Duodenal mucosa (tissue), 2 donors: ENCODE data around the gene ST13.
"Not testable (repeated sequence)": the region's sequence is repeated elsewhere in the genome, so short reads cannot be mapped to it uniquely, and the experiment has no call there.

Experiments
- H3K27ac ChIP-seq: one replicate; pipeline ENCODE4 v1.7.0; 2013; ENCODE audit warnings: low read depth, low read length
- H3K27me3 ChIP-seq, 2 donors: one replicate each; pipeline ENCODE4 v1.7.0; 2013; ENCODE audit warnings: low read length in 2 of 2, control low read depth in 1 of 2; ENCODE audit not compliant: insufficient read depth in 2 of 2, control insufficient read depth in 1 of 2
- H3K36me3 ChIP-seq, 2 donors: one replicate each; pipeline ENCODE4 v1.7.0; 2013; ENCODE audit warnings: low read length in 2 of 2, control low read depth in 1 of 2; ENCODE audit not compliant: insufficient read depth in 2 of 2, control insufficient read depth in 1 of 2
- H3K4me1 ChIP-seq, 2 donors: one replicate each; pipeline ENCODE4 v1.7.0; 2013; ENCODE audit warnings: low read length in 2 of 2, control low read depth in 1 of 2; ENCODE audit not compliant: insufficient read depth in 2 of 2, control insufficient read depth in 1 of 2
- H3K4me3 ChIP-seq, 2 donors: one replicate each; pipeline ENCODE4 v1.7.0; 2013; ENCODE audit warnings: low read length in 2 of 2, low read depth in 1 of 2
- H3K9ac ChIP-seq, 2 donors: one replicate each; pipeline ENCODE4 v1.7.0; 2013; ENCODE audit warnings: low read length in 2 of 2, low read depth in 1 of 2
- H3K9me3 ChIP-seq, 2 donors: one replicate each; pipeline ENCODE4 v1.7.0; 2013; ENCODE audit warnings: low read length in 2 of 2, control low read depth in 1 of 2; ENCODE audit not compliant: control insufficient read depth in 1 of 2

ST13 gene

DNA sequence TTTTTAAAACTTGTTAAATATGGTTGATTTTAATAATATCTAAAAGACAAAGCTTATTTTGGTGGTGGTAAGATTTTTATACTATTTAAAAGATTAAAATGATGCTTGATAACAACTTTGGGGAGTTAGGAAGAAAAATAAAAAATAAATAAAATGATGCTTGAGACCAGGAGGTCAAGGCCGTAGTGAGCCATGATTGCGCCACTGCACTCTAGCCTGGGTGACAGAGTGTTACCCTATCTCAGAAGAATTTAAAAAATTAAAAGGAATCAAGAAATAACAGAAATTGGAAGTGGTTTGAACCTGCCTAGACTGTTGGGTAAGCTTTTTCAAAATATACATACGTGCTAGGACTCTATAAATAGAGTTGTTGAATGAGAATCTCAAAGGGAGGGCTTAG is 17.6 kb upstream of the ST13 start:
- Histone ChIP-seq H3K4me1 (peaks cover 0 to 4% of the 10 kb centered on the region in 2 donors), H3K36me3 (peaks cover 0 to 7% of the 10 kb centered on the region in 2 donors)

DNA sequence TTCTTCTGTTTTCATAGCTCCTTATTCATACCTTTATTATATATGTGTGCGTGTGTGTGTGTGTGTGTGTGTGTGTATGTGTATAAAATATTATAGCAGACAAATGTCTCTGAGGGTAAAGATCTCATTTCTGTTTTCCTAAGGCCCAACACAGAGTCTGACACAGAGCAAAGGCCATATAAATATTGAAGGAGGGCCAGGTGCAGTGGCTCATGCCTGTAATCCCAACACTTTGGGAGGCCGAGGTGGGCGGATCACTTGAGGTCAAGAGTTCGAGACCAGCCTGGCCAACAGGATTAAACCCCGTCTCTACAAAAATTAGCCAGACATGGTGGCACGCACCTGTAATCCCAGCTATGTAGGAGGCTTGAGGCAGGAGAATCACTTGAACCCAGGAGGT is 11.9 kb upstream of the ST13 start:
- H3K4me3 ChIP-seq, H3K9ac ChIP-seq, H3K27ac ChIP-seq, H3K4me1 ChIP-seq, H3K36me3 ChIP-seq, H3K9me3 ChIP-seq, H3K27me3 ChIP-seq: not testable (repeated sequence)

More for the DNA sequence above, 17.6 kb upstream of the ST13 start:
- no peaks in the 10 kb centered on the region for H3K9me3 ChIP-seq
- H3K9ac ChIP-seq = no peak overlapping the region
- no peak overlapping the region for H3K27ac ChIP-seq
- H3K4me3 ChIP-seq = no peak overlapping the region
- no peaks in the 10 kb centered on the region for H3K27me3 ChIP-seq

- Histone ChIP-seq H3K27me3 (no peaks in the 10 kb centered on the region), H3K4me3 (no peak overlapping the region), H3K36me3 (peaks cover 0 to 7% of the 10 kb centered on the region in 2 donors), H3K4me1 (peaks cover 7 to 11% of the 10 kb centered on the region in 2 donors), H3K9me3 (no peaks in the 10 kb centered on the region), H3K9ac (no peak overlapping the region), H3K27ac (no peak overlapping the region)
Observed at GRCh38 chr22:40867109-40867508, 10.7 kb upstream of the ST13 start.

DNA sequence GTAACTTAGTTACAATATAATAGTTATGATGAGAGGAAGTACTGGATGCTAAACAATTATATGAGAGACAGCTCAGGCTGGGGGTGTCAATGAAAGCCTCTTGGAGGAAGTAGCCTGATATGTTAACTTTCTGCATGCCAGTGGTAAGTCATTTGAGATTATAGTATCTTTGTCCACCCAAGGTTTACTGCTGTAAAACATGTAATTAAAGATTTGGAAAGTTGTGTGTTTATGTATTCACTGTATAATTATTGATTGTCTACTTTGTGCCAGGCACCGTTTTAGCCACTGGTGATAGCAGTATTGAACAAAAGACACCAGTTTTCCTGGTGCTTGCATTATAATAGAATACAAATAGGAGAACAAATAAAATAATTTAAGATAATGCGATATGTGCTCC is 6.1 kb upstream of the ST13 start:
- Histone ChIP-seq H3K9ac (no peak overlapping the region), H3K4me1 (peaks cover 7 to 19% of the 10 kb centered on the region in 2 donors), H3K4me3 (no peak overlapping the region), H3K27me3 (no peaks in the 10 kb centered on the region), H3K9me3 (no peaks in the 10 kb centered on the region), H3K36me3 (peaks cover 0 to 16% of the 10 kb centered on the region in 2 donors), H3K27ac (no peak overlapping the region)

DNA sequence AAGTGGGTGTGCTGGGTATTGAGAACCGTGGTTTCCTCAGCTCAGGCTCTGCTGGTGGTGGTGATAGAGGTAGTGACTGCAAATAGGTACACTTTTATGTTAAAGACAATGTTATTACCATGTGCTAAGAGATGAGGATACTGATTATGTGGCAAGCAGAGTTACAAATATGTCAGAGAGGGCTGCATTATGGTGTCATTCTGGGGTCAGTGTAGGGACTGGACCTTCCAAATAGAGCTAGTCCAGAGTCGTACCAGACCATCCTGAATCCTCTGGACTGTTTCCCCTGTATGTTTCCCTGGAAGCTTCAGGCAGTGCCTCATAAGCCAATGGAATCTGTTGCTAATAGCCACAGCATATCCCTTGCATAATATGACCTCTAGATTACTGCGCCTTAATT is 5.6 kb upstream of the ST13 start, which contains the start of gene DNAJB7:
TSS of gene DNAJB7 (minus strand) at position 101 of the 400 bp plus-strand sequence. CDS start 119 bp downstream, outside the sequence.
- Histone ChIP-seq H3K27me3 (no peaks in the 10 kb centered on the region), H3K36me3 (peaks cover 0 to 16% of the 10 kb centered on the region in 2 donors), H3K9ac (no peak within 1 kb of the TSS), H3K4me1 (peaks cover 7 to 21% of the 10 kb centered on the region in 2 donors), H3K27ac (no peak within 1 kb of the TSS), H3K4me3 (no peak within 1 kb of the TSS), H3K9me3 (no peaks in the 10 kb centered on the region)

- Histone ChIP-seq H3K9ac (peak overlapping the region; percentile 73 to 100), H3K36me3 (peaks cover 0 to 13% of the 10 kb centered on the region in 2 donors), H3K27me3 (no peaks in the 10 kb centered on the region), H3K4me3 (peak overlapping the region; percentile 82 to 100), H3K27ac (peak overlapping the region; percentile 99), H3K9me3 (no peaks in the 10 kb centered on the region), H3K4me1 (peaks cover 37 to 51% of the 10 kb centered on the region in 2 donors)
Observed at GRCh38 chr22:40857309-40857855, 943 bp upstream of the ST13 start.

- H3K4me3 ChIP-seq = peak overlapping the region; percentile 82 to 100
- H3K4me1 ChIP-seq = peaks cover 37 to 54% of the 10 kb centered on the region in 2 donors
- peak overlapping the region; percentile 99 for H3K27ac ChIP-seq
- peak overlapping the region; percentile 99 to 100 for H3K9ac ChIP-seq
- no peaks in the 10 kb centered on the region for H3K9me3 ChIP-seq
- H3K27me3 ChIP-seq = no peaks in the 10 kb centered on the region
- peaks cover 0 to 7% of the 10 kb centered on the region in 2 donors for H3K36me3 ChIP-seq
Observed at GRCh38 chr22:40855979-40856512, 393 bp downstream of the ST13 start.

DNA sequence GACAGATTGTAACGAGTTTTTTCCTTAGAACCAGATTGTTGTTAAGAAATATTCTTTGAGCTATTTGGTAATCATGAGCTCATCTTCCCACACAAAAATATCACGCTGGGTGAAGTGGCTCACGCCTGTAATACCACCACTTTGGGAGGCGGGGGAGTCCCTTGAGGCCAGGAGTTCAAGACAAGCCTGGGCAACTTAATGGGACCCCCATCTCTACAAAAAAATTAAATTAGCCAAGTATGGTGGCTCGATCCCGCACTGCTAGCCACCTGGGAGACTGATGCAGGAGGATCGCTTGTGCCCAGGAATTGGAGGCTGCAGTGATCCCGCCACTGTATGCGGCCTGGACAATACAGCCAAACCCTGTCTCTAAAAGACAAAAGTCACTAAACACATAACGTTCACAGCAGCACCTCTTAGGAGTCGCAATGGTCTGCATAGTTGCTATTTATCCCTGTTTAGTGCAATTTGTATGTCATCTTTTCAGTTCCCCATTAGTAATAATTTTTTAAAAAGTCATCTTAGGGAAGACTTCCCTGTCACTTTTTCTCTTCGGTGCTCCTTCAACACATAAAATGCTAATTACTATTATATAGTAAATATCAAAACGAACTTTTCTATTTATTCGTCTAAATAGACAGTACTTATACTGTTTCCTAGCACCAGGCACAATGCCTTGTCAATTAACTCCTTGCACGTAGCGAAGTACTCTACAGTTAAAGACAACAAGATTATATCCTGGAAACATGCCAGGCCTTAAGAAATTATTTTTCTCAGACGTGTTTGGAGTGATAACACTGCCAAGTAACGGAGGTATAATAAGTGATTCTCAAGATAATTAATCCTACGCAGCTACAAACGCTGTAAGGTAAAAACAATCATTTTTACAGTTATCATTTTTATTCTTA is 1.1 kb downstream of the ST13 start:
- Histone ChIP-seq H3K9me3 (no peaks in the 10 kb centered on the region), H3K36me3 (peaks cover 2 to 7% of the 10 kb centered on the region in 2 donors), H3K9ac (peak overlapping the region; percentile 99 to 100), H3K4me3 (peak overlapping the region; percentile 82 to 100), H3K27ac (peak overlapping the region; percentile 28), H3K4me1 (peaks cover 37 to 54% of the 10 kb centered on the region in 2 donors), H3K27me3 (no peaks in the 10 kb centered on the region)

- Histone ChIP-seq H3K4me1 (peaks cover 37 to 50% of the 10 kb centered on the region in 2 donors), H3K27ac (no peak overlapping the region), H3K36me3 (peaks cover 9 to 16% of the 10 kb centered on the region in 2 donors), H3K27me3 (no peaks in the 10 kb centered on the region), H3K9ac (peak overlapping the region; percentile 9 to 100), H3K9me3 (no peaks in the 10 kb centered on the region), H3K4me3 (peak overlapping the region; percentile 30 to 50)
Observed at GRCh38 chr22:40853961-40854360, 2.5 kb downstream of the ST13 start.

DNA sequence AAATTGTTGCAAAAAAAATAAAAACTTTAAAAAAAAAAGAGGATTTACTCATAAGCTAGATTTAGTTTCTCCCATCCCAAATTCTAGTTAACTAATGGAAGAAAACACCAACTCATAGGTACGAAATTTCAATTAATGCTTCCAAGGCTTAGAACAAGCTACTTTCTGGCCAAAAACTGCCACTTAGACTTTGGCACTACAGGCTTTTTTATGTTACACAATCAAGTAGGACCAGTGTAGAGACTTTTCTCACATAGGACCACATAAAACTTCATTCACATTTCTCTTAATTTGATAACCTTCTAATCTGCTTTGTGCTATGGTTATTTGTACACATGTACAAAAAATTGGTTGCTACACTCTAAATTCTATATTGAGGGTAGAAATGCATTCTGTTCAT is 3.1 kb downstream of the ST13 start:
- Histone ChIP-seq H3K36me3 (peaks cover 13 to 23% of the 10 kb centered on the region in 2 donors), H3K4me3 (peak overlapping the region in 1 of 2 donors; percentile 30), H3K27ac (no peak overlapping the region), H3K9ac (peak overlapping the region; percentile 9 to 100), H3K27me3 (no peaks in the 10 kb centered on the region), H3K9me3 (no peaks in the 10 kb centered on the region), H3K4me1 (peaks cover 37 to 47% of the 10 kb centered on the region in 2 donors)
